Epithelial cell of prostate (primary cell): ENCODE results near the gene PEX12.
"Not testable (repeated sequence)": the region's sequence is repeated elsewhere in the genome, so short reads cannot be mapped to it uniquely, and the experiment has no call there.

Experiments used
- DNase-seq: peaks from one replicate; pipeline ENCODE4 v3.0.0-alpha.2; 2011; ENCODE audit warnings: low read depth, low spot score
- H3K27ac ChIP-seq: fragments of 450-650 bp; 2 replicates; pipeline ENCODE4 v1.5.1; 2017; ENCODE audit warnings: mild to moderate bottlenecking

The PEX12 gene

DNA sequence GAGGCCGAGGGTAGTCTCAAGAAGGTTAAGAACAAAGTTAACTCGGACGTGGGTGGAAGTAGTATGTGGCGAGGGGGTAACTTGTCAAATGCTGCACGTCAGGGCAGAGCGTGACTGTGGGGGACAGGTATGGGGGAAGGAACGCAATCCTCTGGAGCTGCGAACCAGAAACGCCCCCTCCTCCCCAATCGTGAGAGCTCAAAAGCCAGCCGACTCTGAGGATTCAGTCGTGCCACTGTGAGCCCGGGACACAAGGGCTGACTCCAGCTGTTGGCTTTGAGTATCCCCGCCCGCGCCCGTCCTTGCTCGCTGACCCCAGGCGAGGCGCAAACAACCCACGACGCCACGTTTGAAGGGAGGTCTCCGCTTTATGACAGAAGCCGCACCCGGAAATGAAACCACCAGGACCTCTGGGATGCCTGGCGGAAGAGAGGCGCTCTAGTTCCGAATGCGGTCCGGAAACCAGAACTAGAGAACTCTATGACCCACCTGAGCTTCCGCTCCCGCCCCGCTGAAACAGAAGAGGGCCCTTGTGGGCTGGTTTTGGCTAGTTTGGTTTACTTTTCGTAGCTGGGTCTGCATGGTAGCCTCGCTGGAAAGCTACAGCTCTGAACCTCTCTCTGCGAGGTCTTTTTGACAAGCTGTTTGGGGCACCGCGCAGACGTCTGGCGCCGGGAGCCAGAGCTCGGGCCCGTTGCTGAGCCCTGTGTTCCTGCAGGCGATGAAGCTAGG lies at the start of gene PEX12:
TSS of gene PEX12 (minus strand) at position 375 of the 732 bp plus-strand sequence. CDS start 550 bp downstream, outside the sequence.
- no peak for DNase-seq
- H3K27ac ChIP-seq, result peak within 1 kb of the TSS; percentile 64

- no peak overlapping the region for H3K27ac ChIP-seq
- no peak for DNase-seq
Observed at GRCh38 chr17:35627417-35627816, 49.0 kb upstream of the PEX12 start.

- no peak overlapping the region for H3K27ac ChIP-seq
- no peak for DNase-seq
Observed at GRCh38 chr17:35621768-35622167, 43.4 kb upstream of the PEX12 start.

- no peak overlapping the region for H3K27ac ChIP-seq
- DNase-seq, result no peak
Observed at GRCh38 chr17:35618628-35619027, 40.3 kb upstream of the PEX12 start.

GRCh38 chr17:35617505-35617904 lies 39.1 kb upstream of the PEX12 start:
- DNase-seq, result no peak
- H3K27ac ChIP-seq, result no peak overlapping the region

DNA sequence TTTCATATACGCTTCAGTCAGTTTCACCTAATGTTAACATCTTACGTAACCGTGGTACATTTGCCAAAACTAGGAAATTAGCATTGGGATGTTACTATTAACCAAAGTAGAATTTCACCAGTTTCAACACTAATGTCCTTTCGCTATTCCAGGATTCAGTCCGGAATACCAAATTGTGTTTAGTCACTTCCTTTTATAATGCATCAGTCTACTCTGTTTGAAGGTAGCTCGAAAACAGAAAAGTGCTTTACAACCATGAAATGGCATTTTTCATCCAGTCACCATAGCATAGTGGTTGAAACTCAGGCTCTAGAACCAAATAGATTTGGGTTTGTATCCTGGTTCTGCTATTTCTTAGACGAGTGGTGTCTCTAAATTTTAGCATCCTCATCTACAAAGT lies 38.2 kb upstream of the PEX12 start:
- no peak overlapping the region for H3K27ac ChIP-seq
- no peak for DNase-seq

GRCh38 chr17:35614810-35615209 lies 36.4 kb upstream of the PEX12 start:
- H3K27ac ChIP-seq, result no peak overlapping the region
- no peak for DNase-seq

DNA sequence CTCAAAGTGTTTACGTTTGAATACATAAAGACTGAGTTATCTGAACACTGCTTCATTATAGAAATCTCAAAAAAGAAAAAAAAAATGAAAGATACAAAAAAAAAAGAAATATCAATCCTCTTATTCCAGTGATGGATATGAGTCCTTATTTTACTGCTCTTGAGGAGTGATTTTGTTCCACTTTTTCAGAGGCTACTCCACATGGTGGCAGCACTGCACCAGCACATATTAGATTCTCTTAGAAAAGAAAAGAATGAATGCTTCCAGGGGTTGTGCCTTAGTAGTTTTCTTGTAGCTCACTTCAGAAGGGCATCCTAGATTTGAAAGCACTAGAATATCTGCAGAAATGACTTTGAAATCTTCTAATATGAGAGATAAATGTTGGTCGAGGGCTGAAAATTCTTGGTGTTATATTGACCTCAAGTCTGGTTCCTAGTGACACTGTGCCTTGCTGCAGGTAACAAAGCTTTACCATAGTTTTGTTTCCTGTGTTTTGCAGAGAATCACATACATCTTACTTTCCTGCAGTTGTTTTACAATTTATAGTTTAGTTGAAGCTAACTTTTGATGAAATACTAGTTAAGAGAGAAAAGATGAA lies 34.7 kb upstream of the PEX12 start:
- no peak for DNase-seq
- no peak overlapping the region for H3K27ac ChIP-seq

DNA sequence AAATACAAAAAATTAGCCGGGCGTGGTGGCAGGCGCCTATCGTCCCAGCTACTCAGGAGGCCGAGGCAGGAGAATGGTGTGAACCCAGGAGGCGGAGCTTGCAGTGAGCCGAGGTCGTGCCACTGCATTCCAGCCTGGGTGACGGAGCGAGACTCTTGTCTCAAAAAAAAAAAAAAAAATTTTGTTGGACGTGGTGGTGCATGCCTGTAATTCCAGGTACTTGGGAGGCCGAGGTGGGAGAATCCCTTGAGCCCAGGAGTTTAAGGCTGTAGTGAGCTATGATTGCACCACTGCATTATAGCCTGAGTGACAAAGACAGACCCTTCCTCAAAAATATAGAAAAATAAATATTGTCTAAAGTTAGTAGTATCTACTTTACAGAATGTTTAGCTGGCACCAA lies 32.4 kb upstream of the PEX12 start:
- not testable (repeated sequence) for H3K27ac ChIP-seq, DNase-seq

GRCh38 chr17:35609831-35610230 lies 31.5 kb upstream of the PEX12 start:
- DNase-seq, result no peak
- H3K27ac ChIP-seq, result no peak overlapping the region

GRCh38 chr17:35607239-35607847 lies 29.0 kb upstream of the PEX12 start:
- no peak for DNase-seq
- H3K27ac ChIP-seq, result no peak overlapping the region

- no peak for DNase-seq
- H3K27ac ChIP-seq, result no peak overlapping the region
Observed at GRCh38 chr17:35605678-35606077, 27.3 kb upstream of the PEX12 start.

- DNase-seq, result no peak
- no peak overlapping the region for H3K27ac ChIP-seq
Observed at GRCh38 chr17:35603674-35604073, 25.3 kb upstream of the PEX12 start.

DNA sequence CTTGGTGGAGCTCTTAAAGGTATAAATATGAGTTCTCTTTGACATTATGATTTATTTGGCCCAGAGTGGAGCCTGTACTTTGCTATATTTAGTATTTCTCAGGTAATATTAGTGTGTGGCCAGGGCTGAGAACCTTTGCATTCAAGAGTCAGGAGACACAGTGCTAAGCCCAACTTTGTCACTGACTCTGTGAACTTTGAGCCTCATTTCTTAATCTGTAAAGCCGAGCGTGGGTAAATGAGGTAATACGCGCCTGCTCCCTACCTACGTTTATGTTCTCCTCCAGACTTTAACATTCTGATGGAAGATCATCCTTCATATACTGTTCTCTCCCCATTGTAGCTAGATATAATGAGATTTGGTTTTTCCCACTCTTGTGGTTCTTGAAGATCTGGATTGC lies 19.2 kb upstream of the PEX12 start:
- H3K27ac ChIP-seq, result no peak overlapping the region
- DNase-seq, result no peak

- H3K27ac ChIP-seq, result no peak overlapping the region
- DNase-seq, result no peak
Observed at GRCh38 chr17:35596530-35597233, 18.3 kb upstream of the PEX12 start.

DNA sequence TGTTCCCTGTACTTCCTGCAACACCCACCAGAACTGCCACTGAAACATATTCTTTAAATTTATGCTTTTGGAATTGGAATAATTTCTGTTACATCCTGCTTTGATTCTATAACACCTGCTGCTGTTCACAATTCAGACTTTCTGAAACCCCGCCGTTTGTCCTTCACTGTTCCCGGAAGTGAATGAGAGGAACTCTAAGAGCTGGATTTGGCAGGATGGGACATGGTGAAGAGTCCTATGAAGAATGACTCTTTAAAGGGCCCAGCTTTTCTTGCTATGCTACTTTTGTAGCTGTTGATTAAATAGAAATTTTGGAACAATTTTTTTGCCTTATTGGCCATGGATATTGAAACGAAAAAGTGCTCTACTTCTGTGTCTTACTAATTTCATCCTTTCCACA lies 17.7 kb upstream of the PEX12 start:
- no peak overlapping the region for H3K27ac ChIP-seq
- no peak for DNase-seq

DNA sequence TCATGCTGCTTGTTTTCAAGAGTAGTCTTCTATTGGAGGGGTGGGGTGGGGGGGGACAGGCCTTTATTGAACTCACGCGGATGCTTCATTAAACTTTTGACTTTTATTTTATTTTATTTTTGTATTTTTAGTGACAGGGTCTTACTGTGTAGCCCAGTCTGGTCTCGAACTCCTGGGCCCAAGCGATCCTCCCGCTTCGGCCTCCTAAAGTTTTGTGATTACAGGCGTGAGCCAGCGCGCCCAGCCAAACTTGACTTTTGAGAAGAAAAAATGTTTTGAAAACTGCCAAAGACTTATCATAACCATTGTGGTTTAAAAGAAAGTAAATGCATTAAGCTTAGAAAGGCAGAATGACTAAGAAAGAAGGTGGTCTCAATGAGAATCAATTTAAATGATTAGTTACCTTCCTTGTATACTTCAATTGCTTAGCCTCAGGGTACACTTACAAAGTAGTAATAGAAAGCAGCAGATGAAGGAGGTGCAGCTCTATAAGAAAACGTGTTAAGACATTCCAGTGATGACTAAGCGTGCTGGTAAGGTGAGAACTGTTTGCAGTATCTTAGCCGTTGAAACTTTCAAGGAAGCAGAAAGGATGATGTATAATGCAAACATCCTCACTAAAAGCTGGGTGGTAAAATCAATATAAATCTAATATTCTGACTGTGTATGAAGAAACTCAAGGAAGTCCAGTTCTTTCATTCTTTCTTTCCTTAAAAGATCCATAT lies 10.0 kb upstream of the PEX12 start:
- peak; percentile 94 for DNase-seq
- H3K27ac ChIP-seq, result peak overlapping the region; percentile 92

- DNase-seq, result peak; percentile 84
- H3K27ac ChIP-seq, result peak within 1 kb of the TSS; percentile 92
Observed at GRCh38 chr17:35587074-35587961, 8.9 kb upstream of the PEX12 start, which contains the start of gene AP2B1. Gene AP2B1, plus strand, starts transcription at chr17:35587322. Its CDS starts 6,709 bp downstream, at chr17:35594031.

DNA sequence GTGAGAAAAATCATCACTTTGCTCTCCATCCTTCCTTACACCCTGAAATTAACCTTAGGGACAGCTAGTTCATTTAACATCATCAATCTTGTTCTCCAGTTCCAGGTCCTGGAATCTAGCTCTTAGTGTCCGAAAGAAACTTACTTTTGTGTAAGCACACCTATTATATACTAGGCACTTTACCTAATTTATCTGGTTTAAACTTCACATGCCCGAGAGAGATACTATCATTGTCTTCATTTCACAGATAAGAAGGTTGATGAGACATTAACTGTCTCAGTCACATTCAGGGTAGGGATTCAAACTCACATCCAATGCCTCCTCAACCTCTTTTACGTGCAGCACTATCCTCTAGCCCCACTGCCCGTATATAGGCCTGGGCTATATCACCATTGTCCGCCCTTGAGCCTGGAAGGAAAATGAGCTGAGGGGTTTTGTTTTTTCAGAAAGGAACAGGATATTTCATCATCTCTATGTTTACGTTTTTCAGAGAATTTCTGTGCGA lies 8.2 kb upstream of the PEX12 start:
- DNase-seq, result no peak
- peak overlapping the region; percentile 92 for H3K27ac ChIP-seq
